PC-3 (cell line): Measurements from ENCODE around the gene DNASE1L2. TPM values are rescaled to one million over a fixed set of nuclear protein-coding genes. Genes with fewer than 3 reads are reported as not detected.

Experiments used
- ATAC-seq: fragments of 200-7000 bp; cut with Tn5 transposase; 2 replicates; pipeline ENCODE4 v1.9.1; 2020; ENCODE audit warnings: mild to moderate bottlenecking, moderate library complexity
- Bru-seq: library from RNA; stranded (reverse); fragments of 400-500 nt; gene quantifications from one replicate; lab custom pipeline; 2021; lab: Mats Ljungman, UMichigan
- BruChase-seq, 2 experiments: library from RNA; stranded (reverse); fragments of 400-500 nt; gene quantifications; one replicate each; lab custom pipeline; 2021; lab: Mats Ljungman, UMichigan
- BruUV-seq: library from RNA; stranded (reverse); fragments of 400-500 nt; replicated peaks from 2 replicates; lab custom pipeline; 2021; lab: Mats Ljungman, UMichigan
- CTCF ChIA-PET: fragments of 300-600 bp; sonication (Branson Sonifier 250); formaldehyde crosslinking; loops from one replicate; lab custom pipeline; 2022; ENCODE audit warnings: antibody characterized with exemption; lab: Charles Lee
- POLR2A ChIA-PET: fragments of 300-600 bp; sonication (Branson Sonifier 250); formaldehyde crosslinking; loops from one replicate; lab custom pipeline; 2022; ENCODE audit warnings: antibody characterized with exemption; ENCODE audit not compliant: unreplicated experiment; lab: Charles Lee
- DNase-seq: peaks from one replicate; pipeline ENCODE4 v3.0.0-alpha.2; 2015
- H2AFZ ChIP-seq: fragments of 300-600 bp; sonication (generic); 2 replicates; pipeline ENCODE4 v1.6.0; 2016; ENCODE audit warnings: antibody characterized with exemption, low read length
- H3F3A ChIP-seq: fragments of 300-600 bp; sonication (generic); one replicate; pipeline ENCODE4 v1.6.0; 2017; ENCODE audit warnings: antibody characterized with exemption, low read length, control low read depth, mild to moderate bottlenecking; ENCODE audit not compliant: unreplicated experiment
- H3K27ac ChIP-seq: fragments of 300-600 bp; sonication (generic); 2 replicates; pipeline ENCODE4 v1.5.1; 2016; ENCODE audit warnings: mild to moderate bottlenecking, low read length
- H3K27me3 ChIP-seq: fragments of 300-600 bp; sonication (generic); 2 replicates; pipeline ENCODE4 v1.6.1; 2016; ENCODE audit warnings: low read length, mixed read lengths
- H3K36me3 ChIP-seq: fragments of 300-600 bp; sonication (generic); 2 replicates; pipeline ENCODE4 v1.6.1; 2016; ENCODE audit warnings: low read depth, mixed run types, low read length, mixed read lengths
- H3K4me1 ChIP-seq: fragments of 300-600 bp; sonication (generic); 2 replicates; pipeline ENCODE4 v1.5.1; 2016; ENCODE audit warnings: low read length; ENCODE audit not compliant: insufficient read depth
- H3K4me2 ChIP-seq: fragments of 300-600 bp; sonication (generic); 2 replicates; pipeline ENCODE4 v1.6.0; 2016; ENCODE audit warnings: low read length
- H3K4me3 ChIP-seq: fragments of 300-600 bp; sonication (generic); 2 replicates; pipeline ENCODE4 v1.5.1; 2016; ENCODE audit warnings: mild to moderate bottlenecking, low read length, mixed read lengths
- H3K79me2 ChIP-seq: fragments of 300-600 bp; sonication (generic); 2 replicates; pipeline ENCODE4 v1.6.1; 2017; ENCODE audit warnings: low read length, mixed read lengths
- H3K9ac ChIP-seq: fragments of 300-600 bp; sonication (generic); 2 replicates; pipeline ENCODE4 v1.6.0; 2016; ENCODE audit warnings: mild to moderate bottlenecking, low read length
- H3K9me2 ChIP-seq: fragments of 300-600 bp; sonication (generic); replicated peaks from 2 replicates; pipeline ENCODE4 v1.6.1; 2016; ENCODE audit warnings: mixed run types, low read length, mixed read lengths
- H3K9me3 ChIP-seq: fragments of 300-600 bp; sonication (generic); 2 replicates; pipeline ENCODE4 v1.6.1; 2016; ENCODE audit warnings: low read length, mixed read lengths
- H4K20me1 ChIP-seq: fragments of 300-600 bp; sonication (generic); 2 replicates; pipeline ENCODE4 v1.6.1; 2016; ENCODE audit warnings: low read length, mixed read lengths
- EZH2 ChIP-seq: fragments of 300-600 bp; sonication (generic); IDR thresholded peaks from one replicate; pipeline ENCODE4 v1.6.1; 2017; ENCODE audit warnings: antibody characterized with exemption, mild to moderate bottlenecking, low read length; ENCODE audit not compliant: unreplicated experiment
- EZH2phosphoT487 ChIP-seq: fragments of 300-600 bp; sonication (generic); IDR thresholded peaks from 2 replicates; pipeline ENCODE4 v1.6.1; 2018; ENCODE audit warnings: mild to moderate bottlenecking, antibody characterized with exemption, low read length, borderline replicate concordance
- intact Hi-C: fragments of 100-400 bp; cut with micrococcal nuclease; formaldehyde crosslinking; loops from 2 replicates; pipeline ENCODE4 v1.9.0; 2023
- long read RNA-seq: library from polyadenylated mRNA; unstranded; transcript quantifications from one replicate; pipeline ENCODE4 v2.0.0, GENCODE V29; 2021; ENCODE audit not compliant: unreplicated experiment
- total RNA-seq: library from RNA; depleted of rRNA; stranded (reverse); fragments of >200 nt; gene quantifications from 2 replicates; pipeline ENCODE4 v1.2.3, GENCODE V29; 2014; rRNA removed
- TF ChIP-seq, protein P1 (sequence below): fragments of 300-600 bp; sonication (generic); conservative IDR thresholded peaks from 2 replicates; pipeline ENCODE4 v1.5.1; 2017; ENCODE audit warnings: antibody characterized with exemption, low read depth, mild to moderate bottlenecking, low read length

Gene DNASE1L2, protein sequence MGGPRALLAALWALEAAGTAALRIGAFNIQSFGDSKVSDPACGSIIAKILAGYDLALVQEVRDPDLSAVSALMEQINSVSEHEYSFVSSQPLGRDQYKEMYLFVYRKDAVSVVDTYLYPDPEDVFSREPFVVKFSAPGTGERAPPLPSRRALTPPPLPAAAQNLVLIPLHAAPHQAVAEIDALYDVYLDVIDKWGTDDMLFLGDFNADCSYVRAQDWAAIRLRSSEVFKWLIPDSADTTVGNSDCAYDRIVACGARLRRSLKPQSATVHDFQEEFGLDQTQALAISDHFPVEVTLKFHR
- total RNA-seq (1.6 and 2.7 TPM in 2 replicates), Bru-seq, nascent RNA (percentile 33 among the genes with signal in this experiment), BruChase-seq, experiment 1, labeled RNA remaining after a 6-hour chase (percentile 51 among the genes with signal in this experiment), BruChase-seq, experiment 2, labeled RNA remaining after a 2-hour chase (percentile 52 among the genes with signal in this experiment)
- long read RNA-seq, partial matches to known transcripts = 1 of 2 reads
- long read RNA-seq, other reads (novel, unspliced or antisense) = 0 of 2 reads

- H3K4me3 ChIP-seq = no peak within 1 kb of the TSS
- H3K9me2 ChIP-seq = no peaks in the 10 kb centered on the region
- H3K27ac ChIP-seq = no peak within 1 kb of the TSS
- H3K9ac ChIP-seq = no peak within 1 kb of the TSS
- no peaks in the 10 kb centered on the region for H3K36me3 ChIP-seq
- H3K4me1 ChIP-seq = no peaks in the 10 kb centered on the region
- no peaks in the 10 kb centered on the region for H4K20me1 ChIP-seq
- H3K4me2 ChIP-seq = no peak within 1 kb of the TSS
- no peaks in the 10 kb centered on the region for H3F3A ChIP-seq
- no peak within 1 kb of the TSS for H2AFZ ChIP-seq
- no peaks in the 10 kb centered on the region for H3K79me2 ChIP-seq
- BruUV-seq = no TSS peak
- intact Hi-C loops = no loop called here
- peak; percentile 52 for ATAC-seq
- ChIA-PET CTCF (no interaction called here), POLR2A (no interaction called here)
- TF ChIP-seq EZH2 (no peak), EZH2phosphoT487 (no peak)
- TF ChIP-seq, protein P1, sequence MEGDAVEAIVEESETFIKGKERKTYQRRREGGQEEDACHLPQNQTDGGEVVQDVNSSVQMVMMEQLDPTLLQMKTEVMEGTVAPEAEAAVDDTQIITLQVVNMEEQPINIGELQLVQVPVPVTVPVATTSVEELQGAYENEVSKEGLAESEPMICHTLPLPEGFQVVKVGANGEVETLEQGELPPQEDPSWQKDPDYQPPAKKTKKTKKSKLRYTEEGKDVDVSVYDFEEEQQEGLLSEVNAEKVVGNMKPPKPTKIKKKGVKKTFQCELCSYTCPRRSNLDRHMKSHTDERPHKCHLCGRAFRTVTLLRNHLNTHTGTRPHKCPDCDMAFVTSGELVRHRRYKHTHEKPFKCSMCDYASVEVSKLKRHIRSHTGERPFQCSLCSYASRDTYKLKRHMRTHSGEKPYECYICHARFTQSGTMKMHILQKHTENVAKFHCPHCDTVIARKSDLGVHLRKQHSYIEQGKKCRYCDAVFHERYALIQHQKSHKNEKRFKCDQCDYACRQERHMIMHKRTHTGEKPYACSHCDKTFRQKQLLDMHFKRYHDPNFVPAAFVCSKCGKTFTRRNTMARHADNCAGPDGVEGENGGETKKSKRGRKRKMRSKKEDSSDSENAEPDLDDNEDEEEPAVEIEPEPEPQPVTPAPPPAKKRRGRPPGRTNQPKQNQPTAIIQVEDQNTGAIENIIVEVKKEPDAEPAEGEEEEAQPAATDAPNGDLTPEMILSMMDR = no peak
- no peaks in the 10 kb centered on the region for H3K27me3 ChIP-seq
- DNase-seq = peak; percentile 14
- H3K9me3 ChIP-seq = no peaks in the 10 kb centered on the region
Observed at GRCh38 chr16:2236337-2237101, at the start of gene DNASE1L2. Gene DNASE1L2, plus strand, starts transcription at chr16:2236444. Its CDS starts 373 bp downstream, at chr16:2236817.

GRCh38 chr16:2186505-2186904, 49.7 kb upstream of the DNASE1L2 start:
- intact Hi-C loops = no loop called here
- Histone ChIP-seq H3K9ac (no peak overlapping the region), H3K9me2 (no peaks in the 10 kb centered on the region), H3K4me3 (no peak overlapping the region), H2AFZ (no peak overlapping the region), H3K79me2 (no peaks in the 10 kb centered on the region), H3K36me3 (no peaks in the 10 kb centered on the region), H3K4me1 (no peaks in the 10 kb centered on the region), H3K27ac (no peak overlapping the region), H3K4me2 (no peak overlapping the region), H4K20me1 (no peaks in the 10 kb centered on the region), H3F3A (no peaks in the 10 kb centered on the region), H3K27me3 (no peaks in the 10 kb centered on the region), H3K9me3 (no peaks in the 10 kb centered on the region)
- ChIA-PET POLR2A (no interaction called here), CTCF (no interaction called here)
- no TSS peak for BruUV-seq
- no peak for TF ChIP-seq EZH2
- no peak for TF ChIP-seq EZH2phosphoT487
- DNase-seq (no peak), ATAC-seq (no peak)

DNA sequence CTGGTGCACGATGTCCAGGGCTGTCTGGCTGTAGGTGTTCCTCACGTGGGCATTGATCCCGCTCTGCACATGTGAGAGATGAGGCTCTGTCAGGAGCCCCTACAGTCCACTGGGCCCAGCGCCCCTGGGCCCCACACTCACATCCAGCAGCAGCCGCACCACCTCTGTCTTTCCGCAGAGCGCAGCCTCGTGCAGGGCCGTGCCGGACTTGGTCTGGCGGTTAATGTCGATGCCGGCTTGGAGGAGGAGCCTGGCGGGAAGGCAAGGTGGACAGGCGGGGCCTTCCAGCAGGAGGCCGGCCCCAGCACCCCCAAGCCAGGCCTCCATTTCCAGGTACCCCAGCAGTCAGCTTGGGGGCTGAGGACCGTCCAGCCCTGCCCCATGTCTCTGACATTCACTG, 49.0 kb upstream of the DNASE1L2 start:
- H3K36me3 ChIP-seq = no peaks in the 10 kb centered on the region
- no peak overlapping the region for H3K4me3 ChIP-seq
- H3K27me3 ChIP-seq = no peaks in the 10 kb centered on the region
- no peaks in the 10 kb centered on the region for H3K9me2 ChIP-seq
- no peak overlapping the region for H3K4me2 ChIP-seq
- H3K27ac ChIP-seq = no peak overlapping the region
- TF ChIP-seq EZH2 = no peak
- no peak for TF ChIP-seq EZH2phosphoT487
- TF ChIP-seq, protein P1 = no peak
- H3F3A ChIP-seq = no peaks in the 10 kb centered on the region
- ChIA-PET CTCF (no interaction called here), POLR2A (no interaction called here)
- H3K9me3 ChIP-seq = no peaks in the 10 kb centered on the region
- no TSS peak for BruUV-seq
- no peaks in the 10 kb centered on the region for H4K20me1 ChIP-seq
- intact Hi-C loops = no loop called here
- no peaks in the 10 kb centered on the region for H3K4me1 ChIP-seq
- no peak for DNase-seq
- no peak overlapping the region for H2AFZ ChIP-seq
- no peak for ATAC-seq
- no peaks in the 10 kb centered on the region for H3K79me2 ChIP-seq
- no peak overlapping the region for H3K9ac ChIP-seq
